ENCODE measurements around the gene PDS5B.

PDS5B gene

DNA sequence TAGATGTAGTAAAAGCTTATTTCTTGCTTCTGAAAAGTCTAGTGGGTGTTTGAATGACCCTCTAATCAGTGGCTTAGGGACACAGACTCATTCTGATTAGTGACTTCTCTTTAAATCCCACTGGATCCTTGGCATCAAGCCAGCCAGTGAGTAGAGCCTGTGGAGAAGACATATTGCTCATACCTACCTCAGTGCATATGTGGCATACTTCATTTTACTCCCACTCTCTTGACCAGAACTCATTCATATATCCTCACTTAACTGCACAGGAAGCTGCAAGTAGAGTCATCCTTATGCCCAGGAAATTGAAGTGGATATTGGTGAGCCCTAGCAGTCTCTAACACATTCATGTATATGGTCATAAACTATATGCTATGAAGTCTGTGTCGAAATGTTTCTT, 148.3 kb downstream of the PDS5B start:
- TF ChIP-seq, protein P1, sequence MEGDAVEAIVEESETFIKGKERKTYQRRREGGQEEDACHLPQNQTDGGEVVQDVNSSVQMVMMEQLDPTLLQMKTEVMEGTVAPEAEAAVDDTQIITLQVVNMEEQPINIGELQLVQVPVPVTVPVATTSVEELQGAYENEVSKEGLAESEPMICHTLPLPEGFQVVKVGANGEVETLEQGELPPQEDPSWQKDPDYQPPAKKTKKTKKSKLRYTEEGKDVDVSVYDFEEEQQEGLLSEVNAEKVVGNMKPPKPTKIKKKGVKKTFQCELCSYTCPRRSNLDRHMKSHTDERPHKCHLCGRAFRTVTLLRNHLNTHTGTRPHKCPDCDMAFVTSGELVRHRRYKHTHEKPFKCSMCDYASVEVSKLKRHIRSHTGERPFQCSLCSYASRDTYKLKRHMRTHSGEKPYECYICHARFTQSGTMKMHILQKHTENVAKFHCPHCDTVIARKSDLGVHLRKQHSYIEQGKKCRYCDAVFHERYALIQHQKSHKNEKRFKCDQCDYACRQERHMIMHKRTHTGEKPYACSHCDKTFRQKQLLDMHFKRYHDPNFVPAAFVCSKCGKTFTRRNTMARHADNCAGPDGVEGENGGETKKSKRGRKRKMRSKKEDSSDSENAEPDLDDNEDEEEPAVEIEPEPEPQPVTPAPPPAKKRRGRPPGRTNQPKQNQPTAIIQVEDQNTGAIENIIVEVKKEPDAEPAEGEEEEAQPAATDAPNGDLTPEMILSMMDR (IDR thresholded peaks at IDR 0.05; ENCODE audit: low read depth, low read length, missing control alignments) = no peak
- no peaks in the 10 kb centered on the region for H3K36me3 ChIP-seq (replicated peaks)
- in situ Hi-C loops (cut with HindIII; ENCODE audit: low pct_ligation_motif_present, low sequenced_read_pairs) = no loop called here
- peak; percentile 90 for DNase-seq
- H3K4me3 ChIP-seq (ENCODE audit: low read depth, low read length) = no peak overlapping the region
- H3K27me3 ChIP-seq (replicated peaks) = no peaks in the 10 kb centered on the region
- peak overlapping the region; percentile 35 for H3K27ac ChIP-seq

- Histone ChIP-seq H3K36me3 (replicated peaks) (no peaks in the 10 kb centered on the region), H3K27ac (no peak overlapping the region), H3K27me3 (replicated peaks) (no peaks in the 10 kb centered on the region), H3K4me3 (ENCODE audit: low read depth, low read length) (no peak overlapping the region)
- in situ Hi-C loops (cut with HindIII; ENCODE audit: low pct_ligation_motif_present, low sequenced_read_pairs) = no loop called here
- DNase-seq = no peak
- TF ChIP-seq, protein P1 (IDR thresholded peaks at IDR 0.05; ENCODE audit: low read depth, low read length, missing control alignments) = no peak
Measured at GRCh38 chr13:32735859-32736258, 149.6 kb downstream of the PDS5B start.

DNA sequence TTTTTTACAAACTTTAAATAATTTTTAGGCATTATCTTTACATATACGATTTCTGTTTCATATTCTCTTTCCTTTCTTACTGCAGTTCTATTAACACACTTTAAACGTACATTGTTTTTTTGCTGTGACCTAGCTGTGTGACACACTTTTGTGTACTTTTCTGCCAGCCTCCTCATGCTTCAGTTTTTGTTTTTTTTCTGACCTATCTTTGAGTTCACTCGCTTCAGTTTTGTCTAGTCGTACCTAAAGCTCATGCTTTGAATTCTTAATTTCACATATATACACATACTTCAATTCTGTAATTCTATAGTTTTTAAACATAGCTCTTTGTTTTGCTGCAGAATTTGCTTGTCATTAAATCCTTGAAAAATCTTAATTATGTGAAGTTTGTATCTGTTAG, 150.4 kb downstream of the PDS5B start:
- H3K27me3 ChIP-seq (replicated peaks) = no peaks in the 10 kb centered on the region
- no peak overlapping the region for H3K4me3 ChIP-seq (ENCODE audit: low read depth, low read length)
- no peak for DNase-seq
- TF ChIP-seq, protein P1 (IDR thresholded peaks at IDR 0.05; ENCODE audit: low read depth, low read length, missing control alignments) = no peak
- no peak overlapping the region for H3K27ac ChIP-seq
- in situ Hi-C loops (cut with HindIII; ENCODE audit: low pct_ligation_motif_present, low sequenced_read_pairs) = no loop called here
- no peaks in the 10 kb centered on the region for H3K36me3 ChIP-seq (replicated peaks)

DNA sequence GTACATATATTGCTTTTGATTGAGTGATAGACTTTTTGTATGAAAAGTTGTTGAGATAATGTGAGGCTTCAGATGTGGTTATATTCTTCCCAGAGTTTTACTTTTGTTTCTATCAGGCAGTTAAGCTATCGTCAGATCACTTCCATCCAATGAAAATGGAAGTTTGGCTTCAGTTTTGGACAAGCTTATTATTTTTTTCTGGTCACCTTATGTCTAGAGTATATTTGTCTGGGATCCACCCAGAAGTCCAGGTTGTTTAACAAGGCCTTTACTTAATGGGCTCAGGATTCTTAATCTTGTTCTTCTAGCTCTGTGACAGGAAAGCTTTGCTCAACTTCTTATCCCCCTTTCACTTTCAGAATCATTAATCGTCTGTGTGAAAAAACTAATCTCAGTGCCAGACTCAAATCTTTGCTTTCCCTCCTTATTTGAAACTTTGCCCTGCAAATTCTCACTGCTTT, 150.9 kb downstream of the PDS5B start:
- in situ Hi-C loops (cut with HindIII; ENCODE audit: low pct_ligation_motif_present, low sequenced_read_pairs) = no loop called here
- no peaks in the 10 kb centered on the region for H3K36me3 ChIP-seq (replicated peaks)
- peak overlapping the region; percentile 5 for H3K27ac ChIP-seq
- no peaks in the 10 kb centered on the region for H3K27me3 ChIP-seq (replicated peaks)
- H3K4me3 ChIP-seq (ENCODE audit: low read depth, low read length) = no peak overlapping the region
- no peak for DNase-seq
- TF ChIP-seq, protein P1 (IDR thresholded peaks at IDR 0.05; ENCODE audit: low read depth, low read length, missing control alignments) = no peak

DNA sequence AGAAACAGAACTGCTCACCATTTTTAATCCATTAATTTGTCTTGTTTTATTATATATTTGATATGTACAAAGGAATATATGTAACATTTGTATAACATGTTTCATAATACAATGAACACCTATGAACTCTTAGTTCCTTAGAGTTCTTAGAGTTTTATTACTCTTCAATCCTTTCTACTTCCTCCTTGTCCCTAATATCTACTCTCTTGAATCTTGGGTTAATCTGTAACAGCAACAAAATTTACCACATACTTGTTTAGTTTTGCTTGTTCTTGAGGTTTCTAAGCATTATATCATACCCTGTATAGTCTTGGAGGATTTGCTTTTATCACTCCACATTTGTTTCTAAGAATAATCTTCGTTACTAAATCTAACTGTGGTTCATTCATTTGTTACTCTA, 151.4 kb downstream of the PDS5B start:
- Histone ChIP-seq H3K27ac (no peak overlapping the region), H3K4me3 (ENCODE audit: low read depth, low read length) (no peak overlapping the region), H3K27me3 (replicated peaks) (no peaks in the 10 kb centered on the region)

GRCh38 chr13:32745509-32745908, 159.3 kb downstream of the PDS5B start:
- Histone ChIP-seq H3K27ac (peak overlapping the region; percentile 86), H3K4me3 (ENCODE audit: low read depth, low read length) (no peak overlapping the region), H3K27me3 (replicated peaks) (no peaks in the 10 kb centered on the region), H3K36me3 (replicated peaks) (no peaks in the 10 kb centered on the region)
- no peak for DNase-seq
- TF ChIP-seq, protein P1 (IDR thresholded peaks at IDR 0.05; ENCODE audit: low read depth, low read length, missing control alignments) = no peak
- in situ Hi-C loops (cut with HindIII; ENCODE audit: low pct_ligation_motif_present, low sequenced_read_pairs) = no loop called here

More for the DNA sequence above, 151.4 kb downstream of the PDS5B start:
- in situ Hi-C loops (cut with HindIII; ENCODE audit: low pct_ligation_motif_present, low sequenced_read_pairs) = no loop called here
- TF ChIP-seq, protein P1 (IDR thresholded peaks at IDR 0.05; ENCODE audit: low read depth, low read length, missing control alignments) = no peak
- no peak for DNase-seq
- H3K36me3 ChIP-seq (replicated peaks) = no peaks in the 10 kb centered on the region

Data from brain microvascular endothelial cell (primary cell).